NCI-H1930 (cell line): Measurements from ENCODE around the gene XPO4.

ENCODE experiments used
- DNase-seq, 2 experiments: peaks; one replicate each; lab custom pipeline; 2025; lab: John Stamatoyannopoulos, UW

XPO4 gene

DNA sequence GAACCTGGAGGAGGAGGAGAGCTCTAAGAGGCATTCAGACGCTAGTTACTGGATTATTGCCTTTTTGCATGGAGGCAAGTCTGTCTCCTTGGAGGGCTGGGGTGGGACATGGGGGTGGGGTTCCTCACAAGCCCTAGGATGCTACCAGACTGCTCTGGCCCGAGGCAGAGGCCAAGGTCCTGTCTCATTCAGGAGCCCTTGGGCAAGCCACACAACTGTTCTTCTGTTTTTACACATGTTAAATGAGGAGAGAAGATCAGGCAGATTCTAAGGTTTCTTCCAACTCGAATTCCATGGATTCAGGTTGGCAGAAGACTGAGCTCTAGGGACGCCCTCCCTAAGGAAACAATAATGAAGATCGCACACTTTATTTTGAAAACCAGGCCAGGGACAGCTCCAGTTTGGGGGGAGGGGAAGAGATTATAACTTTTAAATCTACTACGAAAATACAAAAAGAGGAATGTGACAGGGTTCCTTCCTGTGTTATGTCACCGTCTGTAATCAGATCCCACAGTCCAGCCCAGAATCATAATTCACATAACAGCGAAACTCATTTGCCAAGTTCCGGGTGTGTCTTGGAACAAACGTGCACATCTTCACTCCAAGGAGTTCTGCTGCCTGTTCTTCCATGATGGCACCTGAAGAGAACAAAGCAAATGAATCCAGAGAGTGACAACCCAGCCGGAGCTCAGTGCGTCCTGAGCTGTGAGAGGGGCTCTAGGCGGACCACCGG lies 173.8 kb downstream of the XPO4 start:
- no peak for DNase-seq

DNA sequence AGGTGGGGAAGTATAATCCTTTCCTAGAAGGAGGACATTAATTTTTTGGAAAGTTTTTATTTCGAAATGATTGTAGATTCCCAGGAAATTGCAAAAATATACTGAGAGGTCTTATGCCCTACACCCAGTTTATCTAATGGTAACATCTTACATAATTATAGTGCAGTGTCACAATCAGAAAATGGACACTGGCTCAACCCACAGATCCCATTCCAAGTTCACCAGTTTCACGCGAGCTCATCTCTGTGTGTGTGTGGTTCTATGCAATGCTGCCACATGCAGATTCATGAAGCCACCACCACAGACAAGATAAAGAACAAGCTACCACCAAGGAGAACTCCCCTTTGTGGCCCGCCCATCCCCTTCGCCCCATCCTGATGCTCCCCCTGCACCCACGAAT lies 174.7 kb downstream of the XPO4 start:
- DNase-seq, result no peak
